Measurements from ENCODE around the gene DNAH1.
A peak's percentile ranks its signal among the peaks of the same experiment; 100 is the strongest.
"Not testable (repeated sequence)": the region's sequence is repeated elsewhere in the genome, so short reads cannot be mapped to it uniquely, and the experiment has no call there.

DNAH1 gene

GRCh38 chr3:52315977-52316764 lies at the start of gene DNAH1:
TSS of gene DNAH1 (plus strand) at chr3:52316319. CDS start at chr3:52322443, 6,124 bp downstream.
- DNase-seq: peak; percentile 61

DNA sequence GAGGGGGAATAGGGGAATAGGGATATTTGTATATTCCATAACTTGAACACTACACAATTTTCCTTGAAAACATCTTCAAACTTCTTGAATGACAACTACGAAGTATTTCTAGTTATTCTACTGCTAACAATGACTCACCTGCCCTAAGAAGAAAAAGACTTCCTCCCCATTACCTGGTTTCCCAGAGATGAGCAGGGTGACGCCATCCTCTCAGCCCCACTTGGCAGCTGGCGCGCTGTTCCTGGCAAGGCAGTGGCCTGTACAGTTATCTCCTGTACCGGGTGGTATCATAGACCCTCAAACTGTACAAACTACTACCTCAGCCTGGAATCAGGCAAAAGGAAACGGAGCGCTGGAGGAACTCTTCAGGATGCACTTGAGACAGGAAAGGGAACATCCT lies 48.1 kb upstream of the DNAH1 start:
- DNase-seq: no peak

GRCh38 chr3:52269776-52270175 lies 46.3 kb upstream of the DNAH1 start:
- no peak for DNase-seq

GRCh38 chr3:52270252-52270754 lies 45.8 kb upstream of the DNAH1 start:
- no peak for DNase-seq

GRCh38 chr3:52272172-52272571 lies 43.9 kb upstream of the DNAH1 start:
- not testable (repeated sequence) for DNase-seq

DNA sequence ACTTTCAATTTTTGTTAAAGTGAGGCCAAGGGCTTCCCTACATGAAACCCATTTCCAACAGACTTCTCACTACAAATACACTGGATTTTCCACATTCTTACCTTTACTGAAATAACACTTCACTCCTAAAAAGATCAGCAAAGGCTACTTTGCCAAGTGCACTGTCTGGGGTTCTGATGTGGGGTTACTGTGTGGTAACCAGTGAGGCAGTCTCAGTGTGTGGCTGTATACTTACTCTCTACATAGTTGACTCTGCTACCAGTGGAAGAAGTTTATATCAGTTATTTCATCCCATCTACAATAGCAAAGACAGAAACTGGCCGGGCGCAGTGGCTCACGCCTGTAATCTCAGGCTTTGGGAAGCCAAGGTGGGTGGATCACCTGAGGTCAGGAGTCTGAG lies 43.3 kb upstream of the DNAH1 start:
- DNase-seq: no peak

- not testable (repeated sequence) for DNase-seq
Observed at GRCh38 chr3:52274781-52275180, 41.3 kb upstream of the DNAH1 start.

GRCh38 chr3:52277071-52277964 lies 38.8 kb upstream of the DNAH1 start:
- DNase-seq: peak; percentile 51

DNA sequence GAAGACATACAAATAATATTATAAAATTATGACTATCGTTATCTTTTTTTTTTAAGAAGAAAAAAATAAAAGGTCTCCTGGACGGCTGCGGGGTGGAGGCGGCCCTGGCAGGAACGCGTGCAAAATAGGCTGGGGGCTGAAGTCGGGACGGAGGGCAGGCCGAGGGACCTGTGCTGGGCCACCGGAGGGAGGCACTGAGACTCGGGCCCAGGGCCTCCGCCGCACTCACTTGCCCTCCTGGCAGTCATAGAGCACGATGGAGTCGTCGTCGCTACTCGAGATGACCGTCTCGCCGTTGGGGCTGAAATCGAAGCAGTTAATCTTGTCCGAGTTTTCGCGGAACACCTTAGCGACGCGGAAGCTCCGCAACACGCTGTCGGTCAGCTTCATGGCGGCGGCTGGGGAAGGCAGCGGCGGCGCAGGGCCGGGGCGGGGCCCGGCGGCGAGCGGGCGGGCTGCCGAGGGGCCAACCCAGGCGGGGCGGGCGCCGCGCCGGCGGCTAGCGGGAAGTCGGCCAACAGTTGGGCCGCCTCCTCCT lies 38.1 kb upstream of the DNAH1 start:
- DNase-seq: peak; percentile 42

DNA sequence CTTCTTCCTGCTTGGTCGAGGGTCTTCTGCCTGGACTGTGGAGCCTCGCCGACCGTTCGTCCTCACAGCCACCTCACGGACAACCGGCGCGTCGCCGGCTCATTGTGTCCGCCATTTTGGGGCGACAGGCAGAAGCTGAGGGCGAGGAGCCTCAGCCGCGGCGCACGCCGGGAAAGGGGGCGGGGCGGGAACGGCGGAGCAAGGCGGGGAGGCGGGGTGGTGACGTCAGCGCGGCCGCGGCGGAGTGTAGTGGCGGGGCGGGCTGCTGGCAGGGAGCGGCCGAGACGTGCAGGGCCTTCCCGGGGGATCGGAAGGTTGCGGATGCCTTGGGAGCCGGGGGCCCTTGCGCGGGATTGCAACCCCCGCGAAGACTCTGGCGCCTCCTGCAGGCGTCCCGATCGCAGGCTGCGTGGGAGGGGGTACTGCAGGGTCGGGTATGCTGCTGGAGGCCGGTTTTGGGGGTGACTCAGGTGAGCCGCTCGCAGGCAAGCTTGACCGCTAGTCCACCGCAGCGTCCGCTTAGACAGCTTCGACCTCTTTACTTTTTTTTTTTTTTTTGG lies 37.5 kb upstream of the DNAH1 start, which contains the start of gene WDR82:
WDR82 (minus strand) TSS at position 140 of the 560 bp plus-strand sequence. CDS start 288 bp downstream, outside the sequence.
- peak; percentile 94 for DNase-seq

DNA sequence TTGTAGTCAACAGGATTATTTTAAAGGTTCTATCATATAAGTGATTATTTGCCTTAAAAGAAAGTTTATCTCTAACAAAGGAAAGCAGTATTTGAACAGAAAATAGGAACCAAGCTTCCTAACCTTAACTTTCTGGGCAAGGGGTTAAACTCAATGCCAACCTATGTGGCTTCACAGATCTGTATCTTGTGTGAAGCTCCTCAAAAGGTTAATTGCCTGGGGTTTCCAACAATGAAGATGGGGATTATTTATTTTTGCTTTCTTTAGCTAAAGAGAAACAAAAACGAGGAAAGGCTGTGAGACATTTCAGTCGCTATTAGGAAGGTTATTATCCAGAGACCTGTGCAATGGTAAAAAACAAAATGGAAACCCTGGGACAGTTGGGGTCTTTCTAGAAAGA lies 36.5 kb upstream of the DNAH1 start:
- DNase-seq: no peak

DNA sequence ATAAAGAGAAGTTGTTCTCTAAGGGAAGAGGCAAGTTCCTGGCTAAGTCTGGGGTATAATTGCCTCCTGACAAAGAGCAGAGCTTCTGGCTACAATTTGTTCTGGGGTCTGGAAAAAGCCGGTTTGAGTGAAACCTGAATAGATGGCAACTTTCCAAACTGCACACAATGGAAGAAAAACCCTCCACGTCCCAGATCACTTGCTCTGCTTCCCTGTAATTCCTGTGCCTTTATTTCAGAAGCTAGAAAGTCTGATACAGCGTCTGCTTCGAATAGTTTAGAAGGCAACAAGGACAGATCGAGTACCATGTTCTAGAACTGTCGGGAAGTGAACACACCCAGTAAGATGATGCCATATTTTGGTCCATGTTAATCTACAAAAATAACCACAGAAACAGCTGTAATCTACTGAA lies 36.1 kb upstream of the DNAH1 start:
- no peak for DNase-seq

DNA sequence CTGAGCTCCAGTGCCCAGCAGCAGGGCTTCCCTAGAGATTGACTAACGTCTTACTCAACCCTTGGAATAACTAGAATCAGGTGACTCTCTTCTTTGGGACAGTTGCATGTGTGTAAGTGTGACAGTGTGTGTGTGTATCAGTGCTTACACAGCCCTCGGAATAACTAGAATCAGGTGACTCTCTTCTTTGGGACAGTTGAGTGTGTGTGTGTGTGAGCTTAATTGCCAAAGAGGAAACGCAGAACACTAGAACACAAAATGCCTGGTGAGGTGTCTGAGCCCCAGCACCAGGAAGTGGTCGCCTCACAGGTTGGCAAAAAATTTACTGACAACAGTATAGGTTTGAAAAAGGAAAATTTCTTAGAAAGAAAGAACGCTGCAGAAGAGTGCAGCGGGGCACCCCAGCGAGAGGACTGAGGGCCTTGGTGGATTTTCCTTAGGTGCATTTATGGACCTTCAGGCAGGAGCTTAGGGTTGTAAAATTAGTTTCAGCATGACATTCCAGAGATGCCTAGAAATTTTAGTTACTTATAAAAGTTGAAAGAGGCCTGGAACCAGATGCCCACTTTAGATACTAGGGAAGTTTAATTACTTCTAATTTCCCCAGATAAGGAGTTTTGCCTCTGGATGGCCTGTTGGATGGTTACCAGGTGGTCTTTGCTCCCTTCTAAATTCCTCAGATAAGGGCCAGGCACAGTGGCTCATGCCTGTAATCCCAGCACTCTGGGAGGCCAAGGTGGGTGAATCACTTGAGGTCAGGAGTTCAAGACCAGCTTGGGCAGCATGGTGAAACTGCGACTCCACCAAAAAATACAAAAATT lies 33.9 kb upstream of the DNAH1 start:
- no peak for DNase-seq

DNA sequence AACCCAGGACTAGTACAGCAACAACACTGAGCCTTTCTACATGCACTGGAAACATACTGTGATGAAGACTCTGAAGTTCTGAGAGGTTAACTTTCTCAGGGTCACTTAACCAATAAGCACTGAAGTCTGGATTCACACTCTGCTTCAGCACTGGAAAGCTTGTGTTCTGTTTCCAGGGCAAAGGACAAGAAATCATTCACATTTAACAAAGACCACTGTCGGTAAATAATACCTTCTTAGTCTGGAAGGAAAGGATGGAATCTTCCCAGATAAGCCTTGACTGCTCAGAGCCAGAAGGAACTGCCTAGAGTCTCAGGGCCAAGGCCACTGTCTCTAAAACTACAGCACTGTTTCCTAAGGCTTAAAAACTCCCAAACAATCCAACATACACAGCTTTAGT lies 32.8 kb upstream of the DNAH1 start:
- DNase-seq: no peak

DNA sequence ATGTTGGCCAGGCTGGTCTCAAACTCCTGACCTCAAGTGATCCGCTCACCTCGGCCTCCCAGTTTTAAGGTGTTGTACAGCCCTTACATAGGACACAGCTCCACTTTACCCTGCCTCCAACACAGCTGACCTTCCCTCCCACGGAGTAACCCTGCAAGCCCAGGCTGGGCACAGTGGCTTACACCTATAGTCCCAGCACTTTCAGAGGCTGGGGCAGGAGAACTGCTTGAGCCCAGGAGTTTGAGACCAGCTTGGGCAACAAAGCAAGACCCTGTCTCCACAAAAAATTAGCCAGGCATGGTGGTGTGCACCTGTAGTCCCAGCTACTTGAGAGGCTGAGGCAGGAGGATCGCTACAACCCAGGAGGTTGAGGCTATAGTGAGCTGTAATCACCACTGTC lies 32.1 kb upstream of the DNAH1 start:
- not testable (repeated sequence) for DNase-seq

GRCh38 chr3:52286777-52287110 lies 29.4 kb upstream of the DNAH1 start:
- peak; percentile 35 for DNase-seq

DNA sequence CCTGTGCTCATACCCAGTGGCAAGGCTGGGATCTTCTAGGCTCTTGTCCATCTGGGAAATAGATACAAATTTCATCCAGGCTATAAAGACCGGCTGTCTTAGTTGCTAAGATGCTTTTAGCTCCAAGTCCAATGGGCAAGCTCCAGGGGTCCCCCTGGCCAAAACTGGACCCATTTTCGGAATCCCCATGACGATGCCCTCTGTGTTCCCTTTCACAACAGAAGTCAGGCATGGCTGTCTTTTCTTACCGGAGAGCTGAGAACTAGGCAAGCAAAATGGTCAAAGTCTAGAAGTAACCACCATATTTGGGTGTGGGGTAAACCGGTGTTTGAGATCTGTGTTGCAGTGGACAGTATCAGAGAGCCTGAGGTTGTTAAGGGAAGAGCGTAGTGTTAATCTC lies 27.4 kb upstream of the DNAH1 start:
- DNase-seq: no peak

DNA sequence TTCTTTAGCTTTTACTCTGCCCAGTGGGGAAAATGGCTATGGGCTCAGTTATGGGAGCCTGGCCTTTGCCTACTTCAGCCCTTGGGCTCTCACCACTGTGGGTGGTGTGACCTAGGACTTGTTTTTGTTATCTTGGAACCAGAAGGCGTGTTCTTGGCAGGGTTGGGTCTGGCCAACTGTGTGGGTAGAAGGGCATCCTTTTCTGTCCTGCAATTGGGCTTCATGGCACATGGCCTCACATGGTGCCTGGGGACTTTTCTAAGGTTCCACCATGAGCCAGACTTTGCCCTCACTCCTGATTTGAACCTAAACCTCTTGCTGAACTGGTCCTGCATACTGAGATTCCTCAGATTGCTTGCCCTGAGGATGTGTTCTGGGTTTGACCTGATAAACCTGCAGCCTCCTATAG lies 26.8 kb upstream of the DNAH1 start:
- no peak for DNase-seq

DNA sequence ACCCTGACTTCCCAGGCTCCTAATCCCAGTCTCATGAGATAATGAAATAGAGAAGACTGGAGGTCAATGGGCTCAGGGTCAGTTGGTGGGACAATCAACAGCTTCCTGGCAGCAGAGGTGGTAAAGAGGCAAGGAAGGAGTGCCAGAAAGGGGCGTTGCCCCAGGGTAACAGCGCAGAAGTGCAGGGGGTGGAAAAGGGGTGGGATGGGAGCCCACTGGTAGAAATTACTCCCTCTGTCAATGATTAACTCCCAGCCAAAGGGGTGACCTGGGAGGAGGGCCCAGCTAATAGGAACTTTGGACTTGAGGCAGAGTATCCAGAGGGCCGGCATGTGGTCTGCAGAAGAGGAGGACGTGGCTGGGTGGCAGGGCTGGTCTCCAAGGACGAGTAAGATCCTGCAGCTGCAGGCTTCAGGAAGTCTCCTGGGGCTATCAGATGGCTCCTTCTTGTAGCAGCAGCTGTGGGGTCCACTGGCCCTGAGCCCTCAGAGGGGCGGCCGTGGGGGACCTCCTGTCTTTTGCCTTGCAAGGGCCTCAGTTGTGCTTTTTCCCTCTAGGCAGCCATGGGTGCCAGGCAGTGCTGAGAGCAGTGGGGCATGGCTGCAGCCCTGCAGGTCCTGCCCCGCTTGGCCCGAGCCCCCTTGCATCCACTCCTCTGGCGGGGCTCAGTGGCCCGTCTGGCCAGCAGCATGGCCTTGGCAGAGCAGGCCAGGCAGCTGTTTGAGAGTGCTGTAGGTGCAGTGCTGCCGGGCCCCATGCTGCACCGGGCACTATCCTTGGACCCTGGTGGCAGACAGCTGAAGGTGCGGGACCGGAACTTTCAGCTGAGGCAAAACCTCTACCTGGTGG lies 26.1 kb upstream of the DNAH1 start:
- no peak for DNase-seq

DNA sequence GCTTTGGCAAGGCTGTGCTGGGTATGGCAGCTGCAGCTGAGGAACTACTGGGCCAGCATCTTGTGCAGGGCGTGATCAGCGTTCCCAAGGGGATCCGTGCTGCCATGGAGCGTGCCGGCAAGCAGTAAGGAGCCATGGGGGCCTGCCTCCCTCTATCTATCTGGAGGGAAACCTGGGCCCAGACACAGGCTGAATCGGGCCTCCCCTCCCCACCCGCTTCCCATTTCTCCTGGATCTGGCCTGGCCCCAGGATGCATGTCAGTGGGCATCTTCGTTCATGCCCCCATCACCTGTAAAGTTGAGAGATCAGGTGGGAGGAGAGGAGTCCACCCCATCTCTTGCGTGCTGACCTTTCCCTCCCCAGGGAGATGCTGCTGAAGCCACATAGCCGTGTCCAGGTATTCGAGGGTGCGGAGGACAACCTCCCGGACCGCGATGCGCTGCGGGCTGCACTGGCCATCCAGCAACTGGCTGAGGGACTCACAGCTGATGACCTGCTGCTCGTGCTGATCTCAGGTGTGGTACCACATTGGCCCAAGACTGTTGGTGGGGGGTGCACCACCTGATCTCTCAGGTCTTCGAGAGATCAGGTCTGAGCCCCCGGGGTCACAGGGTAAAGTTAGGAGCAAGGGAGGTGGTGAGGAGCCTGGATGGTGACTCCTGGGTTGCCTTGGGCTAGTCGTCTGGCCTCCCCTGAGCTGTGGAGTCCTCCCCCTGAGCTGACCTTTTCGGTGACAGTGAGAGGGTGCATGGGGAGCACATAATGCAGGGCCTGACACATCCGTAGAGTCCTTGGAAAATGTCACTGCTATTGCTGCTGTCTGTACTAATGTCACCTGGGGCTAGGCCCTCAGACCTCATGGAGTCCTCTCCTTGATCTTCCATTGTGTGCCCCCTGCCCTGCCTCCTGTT lies 25.3 kb upstream of the DNAH1 start:
- no peak for DNase-seq

Measured in NCI-H82 (cell line).